Activated CD4-positive, alpha-beta T cell treated with anti-CD3 and anti-CD28 coated beads, Interleukin-2, amount 50 U/mL, for 24 hours (primary cell): ENCODE data around the gene C22orf39.

Source experiments
- DNase-seq, 2 donors: peaks; one replicate each; pipeline ENCODE4 v3.0.0-alpha.2; 2020; ENCODE audit warnings: low read depth in 1 of 2, low spot score in 1 of 2

Gene C22orf39

GRCh38 chr22:19477321-19478044 is 30.0 kb upstream of the C22orf39 start:
- DNase-seq: no peak

- no peak for DNase-seq
Measured at GRCh38 chr22:19476023-19476422, 28.5 kb upstream of the C22orf39 start.

GRCh38 chr22:19473578-19473977 is 26.1 kb upstream of the C22orf39 start:
- DNase-seq: no peak

- no peak for DNase-seq
Measured at GRCh38 chr22:19472233-19472632, 24.7 kb upstream of the C22orf39 start.

GRCh38 chr22:19471572-19471971 is 24.1 kb upstream of the C22orf39 start:
- no peak for DNase-seq

GRCh38 chr22:19470010-19470409 is 22.5 kb upstream of the C22orf39 start:
- no peak for DNase-seq

- no peak for DNase-seq
Measured at GRCh38 chr22:19469421-19469820, 21.9 kb upstream of the C22orf39 start.

- DNase-seq: no peak
Measured at GRCh38 chr22:19467912-19468311, 20.4 kb upstream of the C22orf39 start.

- no peak for DNase-seq
Measured at GRCh38 chr22:19466848-19467752, 19.6 kb upstream of the C22orf39 start.

GRCh38 chr22:19466126-19466716 is 18.7 kb upstream of the C22orf39 start:
- DNase-seq: no peak

- DNase-seq: no peak
Measured at GRCh38 chr22:19464975-19465374, 17.5 kb upstream of the C22orf39 start.

- no peak for DNase-seq
Measured at GRCh38 chr22:19464546-19464945, 17.0 kb upstream of the C22orf39 start.

- DNase-seq: no peak
Measured at GRCh38 chr22:19463491-19464469, 16.3 kb upstream of the C22orf39 start.

GRCh38 chr22:19463008-19463407 is 15.5 kb upstream of the C22orf39 start:
- no peak for DNase-seq

- no peak for DNase-seq
Measured at GRCh38 chr22:19461506-19461905, 14.0 kb upstream of the C22orf39 start.

- DNase-seq: no peak
Measured at GRCh38 chr22:19460036-19460435, 12.5 kb upstream of the C22orf39 start.

GRCh38 chr22:19457828-19458428 is 10.4 kb upstream of the C22orf39 start:
- DNase-seq: no peak

- no peak for DNase-seq
Measured at GRCh38 chr22:19456541-19456940, 9.0 kb upstream of the C22orf39 start.

- no peak for DNase-seq
Measured at GRCh38 chr22:19455585-19456370, 8.3 kb upstream of the C22orf39 start.

- no peak for DNase-seq
Measured at GRCh38 chr22:19455033-19455432, 7.5 kb upstream of the C22orf39 start.
